GM18498 (cell line): Measurements from ENCODE around the gene PDXDC1.
"Not testable (repeated sequence)": the region's sequence is repeated elsewhere in the genome, so short reads cannot be mapped to it uniquely, and the experiment has no call there.

ENCODE experiments used
- ATAC-seq: cut with Tn5 transposase; IDR thresholded peaks from one replicate; pipeline ENCODE4 v1.9.1; 2021; ENCODE audit warnings: mild to moderate bottlenecking, moderate library complexity; ENCODE audit not compliant: unreplicated experiment

Gene PDXDC1

DNA sequence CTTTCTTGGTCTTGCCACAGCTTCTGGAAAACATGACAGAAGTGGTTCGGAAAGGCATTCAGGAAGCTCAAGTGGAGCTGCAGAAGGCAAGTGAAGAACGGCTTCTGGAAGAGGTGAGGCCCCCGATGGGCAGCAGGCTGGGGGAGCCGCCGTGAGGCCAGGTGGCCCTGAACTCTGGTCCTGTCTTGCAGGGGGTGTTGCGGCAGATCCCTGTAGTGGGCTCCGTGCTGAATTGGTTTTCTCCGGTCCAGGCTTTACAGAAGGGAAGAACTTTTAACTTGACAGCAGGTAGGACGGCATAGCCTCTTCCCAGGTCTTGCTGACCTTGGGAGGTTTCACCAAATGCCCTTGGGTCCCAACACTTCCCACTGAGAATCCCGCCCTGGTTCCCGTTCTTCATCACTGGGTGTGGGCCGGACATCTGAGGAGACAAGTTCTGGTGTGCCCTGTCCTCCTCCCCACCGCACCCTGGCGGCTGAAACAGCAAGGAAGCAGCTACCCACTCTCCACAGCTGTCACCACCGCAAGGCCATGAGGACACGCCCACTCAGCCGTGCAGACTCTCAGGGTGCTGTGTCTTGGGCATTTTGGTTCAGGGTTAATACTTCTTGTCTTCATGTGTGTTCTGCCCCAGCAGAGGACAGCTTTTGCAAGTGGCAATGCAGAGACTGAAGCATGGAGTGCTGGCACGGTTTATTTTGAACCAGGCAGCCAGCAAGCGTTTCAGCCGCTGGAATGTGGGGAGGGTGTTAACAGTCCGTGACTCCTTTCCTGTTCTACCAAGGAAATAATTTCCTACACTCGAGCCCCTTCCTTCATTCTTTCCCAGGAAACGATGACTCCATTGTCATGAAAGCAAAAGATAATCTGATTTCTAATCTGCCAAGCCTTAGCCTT, 59.7 kb downstream of the PDXDC1 start:
- ATAC-seq = no peak

DNA sequence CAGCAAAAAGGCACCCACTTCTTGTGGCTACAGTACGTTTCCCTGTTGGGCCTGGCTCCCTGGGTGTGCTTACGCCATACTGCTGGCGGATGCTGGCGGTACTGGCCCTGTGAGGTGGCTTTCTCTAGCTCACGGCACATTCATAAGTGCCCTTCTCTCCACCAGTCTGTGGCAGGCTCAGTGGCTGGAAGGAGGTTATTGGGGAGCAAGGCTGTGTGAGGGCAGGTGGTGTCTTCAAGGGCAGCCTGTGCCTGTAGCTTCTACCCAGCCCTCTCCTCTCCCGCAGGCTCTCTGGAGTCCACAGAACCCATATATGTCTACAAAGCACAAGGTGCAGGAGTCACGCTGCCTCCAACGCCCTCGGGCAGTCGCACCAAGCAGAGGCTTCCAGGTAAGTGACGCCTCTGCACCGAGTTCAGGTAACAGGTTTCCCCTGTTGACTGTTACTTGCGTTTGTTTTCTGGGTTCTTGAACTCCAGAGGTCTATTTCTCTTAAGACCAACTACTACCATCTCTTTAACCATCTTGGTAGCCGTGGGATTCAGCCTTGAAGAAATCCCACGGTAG, 60.4 kb downstream of the PDXDC1 start:
- ATAC-seq = no peak

DNA sequence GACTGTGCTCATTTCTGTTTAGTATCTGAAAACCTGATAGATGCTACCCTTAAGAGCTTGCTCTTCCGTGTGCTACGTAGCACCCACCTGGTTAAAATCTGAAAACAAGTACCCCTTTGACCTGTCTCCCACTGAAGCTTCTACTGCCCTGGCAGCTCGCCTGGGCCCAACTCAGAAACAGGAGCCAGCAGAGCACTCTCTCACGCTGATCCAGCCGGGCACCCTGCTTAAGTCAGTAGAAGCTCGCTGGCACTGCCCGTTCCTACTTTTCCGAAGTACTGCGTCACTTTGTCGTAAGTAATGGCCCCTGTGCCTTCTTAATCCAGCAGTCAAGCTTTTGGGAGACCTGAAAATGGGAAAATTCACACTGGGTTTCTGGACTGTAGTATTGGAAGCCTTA, 62.2 kb downstream of the PDXDC1 start:
- no peak for ATAC-seq

DNA sequence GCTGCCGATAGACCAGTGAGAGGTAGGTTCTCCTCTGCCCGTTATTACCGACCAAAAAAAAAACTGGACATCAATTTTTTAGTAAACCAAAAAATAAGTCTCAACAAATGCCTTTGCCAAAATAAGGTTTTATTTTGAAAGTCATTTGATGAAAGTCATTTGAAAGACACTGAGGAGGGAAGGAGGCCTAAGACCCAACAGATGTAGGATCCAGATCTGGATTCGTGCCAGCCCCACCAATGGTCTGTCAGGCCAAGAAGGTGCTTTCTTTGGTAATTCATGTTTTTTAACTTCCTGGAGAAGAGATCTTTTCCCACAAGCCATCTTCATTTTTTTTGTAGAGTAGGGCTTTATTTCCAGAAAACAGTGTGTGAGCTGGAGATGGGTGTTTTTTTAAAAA, 62.9 kb downstream of the PDXDC1 start:
- no peak for ATAC-seq

DNA sequence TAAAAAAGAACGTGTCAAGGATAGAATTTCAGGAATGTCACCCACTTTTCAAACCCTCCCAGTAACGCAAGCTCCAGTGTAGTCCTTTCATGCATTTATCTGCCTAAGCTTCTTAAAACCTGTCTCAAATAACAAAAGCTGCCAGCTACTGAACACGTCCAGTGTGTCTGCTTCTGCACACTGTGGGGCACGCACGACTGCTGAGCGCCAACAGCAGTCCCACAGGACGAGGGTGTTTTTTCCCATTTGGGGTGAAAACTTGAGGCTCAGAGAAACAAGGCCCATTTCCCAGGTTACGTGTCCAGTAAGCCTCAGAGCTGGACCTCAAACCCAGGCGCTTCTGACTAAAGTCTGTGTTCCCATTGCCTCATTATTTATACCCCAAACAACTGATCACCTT, 63.9 kb downstream of the PDXDC1 start:
- no peak for ATAC-seq

DNA sequence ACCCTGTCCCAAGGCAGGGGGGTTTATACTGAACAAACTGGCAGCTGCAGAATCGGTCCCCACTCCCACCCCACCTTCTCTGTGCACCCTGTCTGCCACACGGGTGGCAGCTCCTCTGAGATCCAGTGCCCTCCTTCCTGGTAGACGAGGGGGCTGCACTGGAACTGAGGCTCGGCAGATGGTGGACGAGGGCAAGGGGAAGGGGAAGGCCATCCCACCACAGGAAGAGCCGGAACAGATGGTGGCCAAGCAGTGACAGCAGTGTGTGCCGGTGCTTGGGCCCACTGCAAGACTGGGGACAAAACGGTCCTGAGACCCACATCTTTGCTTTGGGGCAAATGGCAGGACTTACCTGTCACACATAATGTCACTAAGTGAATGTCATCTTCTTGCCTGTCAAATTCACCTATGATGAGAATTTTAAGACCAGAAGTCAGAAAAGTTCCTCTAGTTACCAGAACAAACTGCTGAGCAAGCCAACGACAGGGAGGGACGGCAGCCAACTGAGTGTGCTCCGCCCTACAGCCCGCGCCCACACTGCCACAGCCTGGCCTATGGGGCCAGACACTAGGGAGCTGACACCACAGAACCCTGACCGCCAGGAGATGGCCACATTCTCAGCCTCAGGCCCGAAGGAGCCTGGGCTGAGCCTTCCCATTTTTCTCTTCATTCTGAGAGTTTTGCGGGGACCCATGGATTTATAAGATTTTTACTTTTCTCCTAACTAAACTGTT, 66.6 kb downstream of the PDXDC1 start:
- no peak for ATAC-seq

DNA sequence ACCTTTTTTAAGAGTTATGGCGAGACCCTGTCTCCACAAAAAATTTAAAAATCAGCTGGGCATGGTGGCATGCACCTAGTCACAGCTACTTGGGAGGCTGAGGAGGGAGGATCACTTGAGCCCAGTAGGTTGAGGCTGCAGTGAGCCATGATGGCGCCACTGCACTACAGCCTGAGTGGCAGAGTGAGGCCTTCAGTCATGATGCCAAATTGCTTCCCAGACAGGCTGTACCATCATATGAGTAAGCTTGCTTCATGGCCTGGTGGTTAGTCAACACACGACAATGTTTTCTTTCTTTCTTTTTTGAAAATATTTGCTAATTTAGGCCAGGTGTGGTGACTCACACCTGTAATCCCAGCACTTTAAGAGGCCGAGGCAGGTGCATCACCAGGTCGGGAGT, 68.5 kb downstream of the PDXDC1 start:
- ATAC-seq = no peak

DNA sequence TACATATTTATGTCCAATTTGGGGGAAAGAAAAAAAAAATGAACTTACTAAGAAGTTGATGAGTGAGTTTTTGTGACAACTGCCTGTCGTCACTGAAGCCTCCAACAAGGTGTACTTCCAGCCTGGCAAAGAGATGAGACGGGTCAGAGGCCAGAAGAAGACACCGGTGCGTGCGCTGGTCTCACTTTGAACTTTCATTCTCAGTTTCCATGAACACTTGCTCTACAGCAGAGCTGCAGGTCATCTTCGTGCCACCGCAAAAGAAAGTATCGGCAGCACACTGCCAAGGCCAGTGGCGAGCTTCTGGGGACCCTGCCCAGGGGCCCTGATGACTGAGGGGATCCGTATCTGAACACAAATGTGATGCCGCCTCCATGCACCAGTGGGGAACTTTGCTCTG, 69.5 kb downstream of the PDXDC1 start:
- ATAC-seq = no peak

DNA sequence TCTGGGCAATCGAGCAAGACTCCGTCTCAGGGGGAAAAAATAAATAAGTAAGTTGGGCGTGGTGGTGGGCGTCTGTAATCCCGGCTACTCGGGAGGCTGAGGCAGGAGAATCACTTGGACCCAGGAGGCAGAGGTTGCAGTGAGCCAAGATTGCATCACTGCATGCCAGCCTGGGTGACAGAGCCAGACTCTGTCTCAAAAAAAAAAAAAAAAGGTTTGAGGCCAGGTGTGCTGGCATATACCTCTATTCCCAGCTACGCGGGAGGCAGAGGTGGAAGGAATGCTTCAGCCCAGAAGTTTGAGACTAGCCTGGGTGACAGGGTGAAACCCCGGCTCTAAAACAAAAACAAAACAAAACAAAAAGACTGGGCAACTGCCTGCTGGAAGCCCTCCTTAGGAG, 70.4 kb downstream of the PDXDC1 start:
- not testable (repeated sequence) for ATAC-seq

DNA sequence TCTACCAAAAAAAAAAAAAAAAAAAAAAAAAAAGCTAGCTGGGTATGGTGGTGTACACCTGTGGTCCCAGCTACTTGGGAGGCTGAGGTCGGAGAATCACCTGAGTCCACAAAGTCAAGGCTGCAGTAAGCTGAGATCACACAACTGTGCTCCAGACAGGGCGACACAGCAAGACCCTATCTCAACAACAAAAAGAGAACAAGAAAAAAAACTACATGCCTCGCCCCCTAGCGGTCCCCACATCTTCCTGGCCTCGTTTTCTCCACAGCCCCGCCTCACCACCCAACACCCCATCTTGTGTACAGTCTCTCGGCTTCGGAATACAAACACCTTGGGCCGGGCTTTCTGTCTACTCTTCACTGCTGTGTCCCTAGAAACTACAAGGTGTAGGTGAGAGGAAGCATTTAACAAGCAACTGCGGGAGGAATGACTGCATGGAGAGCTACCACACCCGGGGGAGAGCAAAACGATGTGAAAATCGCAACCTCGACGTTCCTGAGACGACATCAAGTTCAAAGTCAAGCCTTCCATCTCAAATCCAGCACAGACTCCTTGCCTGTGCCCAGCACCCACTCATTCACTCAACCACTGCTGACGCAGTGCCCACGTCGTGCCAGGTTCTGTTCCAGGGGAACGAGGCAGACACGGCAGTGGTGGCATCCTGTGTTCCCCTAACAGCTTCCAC, 72.0 kb downstream of the PDXDC1 start:
- no peak for ATAC-seq

DNA sequence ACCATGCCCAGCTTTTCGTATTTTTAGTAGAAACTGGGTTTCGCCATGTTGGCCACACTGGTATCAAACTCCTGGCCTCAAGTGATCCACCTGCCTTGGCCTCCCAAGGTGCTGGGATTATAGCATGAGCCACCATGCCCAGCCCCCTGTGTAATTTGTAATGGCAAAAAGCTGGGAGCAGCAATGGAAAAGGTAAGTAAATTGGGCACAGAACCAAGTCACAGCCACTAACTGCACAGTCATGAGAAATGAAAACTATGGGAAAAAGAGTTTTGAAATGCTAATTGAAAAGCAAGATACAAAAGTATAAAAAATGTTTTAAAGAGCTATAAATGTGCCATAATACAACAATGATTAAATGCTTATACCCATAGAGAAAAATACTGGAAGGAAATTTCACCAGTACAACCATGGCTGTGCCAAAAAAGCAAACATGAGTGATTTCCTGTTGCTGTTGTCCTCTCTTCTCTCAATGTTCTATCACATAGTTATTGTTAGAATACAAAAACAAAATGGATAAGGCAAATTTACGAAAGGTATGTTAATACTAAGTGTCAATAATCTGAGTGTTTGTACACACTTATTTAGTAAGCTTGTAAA, 74.9 kb downstream of the PDXDC1 start:
- ATAC-seq = no peak

DNA sequence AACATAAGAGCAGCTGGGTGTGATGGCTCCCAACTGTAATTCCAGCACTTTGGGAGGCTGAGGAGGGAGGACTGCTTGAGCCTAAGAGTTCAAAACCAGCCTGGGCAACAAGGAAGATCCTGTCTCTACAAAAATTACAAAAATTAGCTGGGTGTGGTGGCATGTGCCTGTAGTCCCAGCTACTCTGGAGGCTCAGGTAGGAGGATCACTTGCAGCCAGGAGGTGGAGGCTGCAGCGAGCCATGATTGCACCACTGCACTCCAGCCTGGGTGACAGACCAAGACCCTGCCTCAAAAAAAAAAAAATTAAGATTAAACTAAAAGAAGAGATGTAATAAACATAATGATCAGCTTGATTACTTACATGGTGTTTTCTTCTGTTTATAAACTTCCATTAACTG, 75.6 kb downstream of the PDXDC1 start:
- ATAC-seq = not testable (repeated sequence)

DNA sequence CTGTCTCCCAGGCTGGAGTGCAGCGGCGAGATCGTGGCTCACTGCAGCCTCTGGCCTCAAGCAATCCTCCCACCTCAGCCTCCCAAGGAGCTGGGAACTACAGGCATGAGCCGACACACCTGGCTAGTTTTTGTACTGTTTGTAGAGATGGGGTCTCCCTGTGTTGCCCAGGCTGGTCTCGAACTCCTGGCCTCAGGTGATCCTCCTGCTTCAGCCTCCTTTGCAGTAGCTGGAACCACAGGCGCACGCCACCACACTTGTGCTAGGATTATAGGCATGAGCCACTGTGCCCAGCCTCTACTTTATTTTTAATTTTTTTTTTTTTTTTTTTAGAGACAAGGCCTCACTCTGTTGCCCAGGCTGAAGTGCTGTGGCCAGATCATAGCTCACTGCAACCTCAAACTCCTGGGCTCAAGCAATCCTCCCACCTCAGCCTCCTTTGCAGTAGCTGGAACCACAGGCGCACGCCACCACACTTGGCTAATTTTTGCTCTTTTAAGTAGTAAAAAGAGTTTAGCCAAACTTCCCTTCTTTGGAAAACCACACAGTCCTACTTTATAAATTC, 76.6 kb downstream of the PDXDC1 start:
- ATAC-seq = no peak

DNA sequence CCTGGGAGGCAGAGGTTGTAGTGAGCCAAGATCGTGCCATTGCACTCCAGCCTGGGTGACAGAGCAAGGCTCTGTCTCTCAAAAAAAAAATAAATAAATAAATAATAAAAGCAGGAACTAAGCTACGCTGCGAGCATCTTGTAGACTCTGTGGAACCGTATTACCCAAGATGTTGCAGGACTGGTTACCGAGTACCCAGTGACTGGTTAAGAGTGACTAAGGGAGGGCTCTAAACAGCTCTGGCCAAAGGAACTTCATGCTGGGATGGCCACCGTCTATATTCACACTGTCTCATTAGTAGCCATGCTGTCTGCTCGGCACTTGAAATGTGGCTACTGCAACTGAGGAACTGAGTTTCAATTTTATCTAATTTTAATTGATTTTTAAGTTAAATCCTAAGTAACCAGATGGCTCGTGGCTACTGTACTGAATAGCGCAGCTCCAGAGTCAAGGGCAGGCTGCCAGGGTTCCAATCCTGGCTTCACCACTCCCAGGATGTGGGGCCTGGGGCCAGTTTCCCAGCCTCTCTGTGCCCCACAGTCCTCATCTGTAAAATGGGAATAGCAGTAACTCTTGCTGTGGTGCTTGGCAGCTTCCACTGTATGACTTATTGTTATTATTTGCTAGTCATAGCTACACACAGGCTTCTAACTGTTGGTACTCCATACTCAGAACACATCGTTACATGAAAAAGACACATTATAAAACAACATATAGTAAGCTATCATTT, 78.1 kb downstream of the PDXDC1 start:
- ATAC-seq = no peak

DNA sequence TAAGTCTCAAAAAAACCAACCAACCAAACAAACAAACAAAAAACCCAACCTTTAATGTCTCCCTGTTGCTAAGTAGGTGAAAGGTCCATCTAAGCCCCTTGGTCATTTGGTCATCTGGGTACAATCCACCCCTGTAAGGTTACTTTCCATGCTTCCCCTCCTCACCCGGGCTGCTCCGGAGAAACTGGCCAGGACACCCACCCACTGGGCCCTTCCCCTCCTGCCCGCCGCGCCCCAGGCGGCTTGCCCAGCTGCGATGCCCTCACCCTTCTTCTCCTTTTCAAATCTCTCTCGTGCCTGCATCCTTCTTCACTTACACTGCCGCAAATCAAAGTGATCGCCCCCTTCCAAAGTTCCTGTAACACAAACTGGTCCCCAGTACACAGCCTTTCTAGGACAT, 79.1 kb downstream of the PDXDC1 start:
- no peak for ATAC-seq

DNA sequence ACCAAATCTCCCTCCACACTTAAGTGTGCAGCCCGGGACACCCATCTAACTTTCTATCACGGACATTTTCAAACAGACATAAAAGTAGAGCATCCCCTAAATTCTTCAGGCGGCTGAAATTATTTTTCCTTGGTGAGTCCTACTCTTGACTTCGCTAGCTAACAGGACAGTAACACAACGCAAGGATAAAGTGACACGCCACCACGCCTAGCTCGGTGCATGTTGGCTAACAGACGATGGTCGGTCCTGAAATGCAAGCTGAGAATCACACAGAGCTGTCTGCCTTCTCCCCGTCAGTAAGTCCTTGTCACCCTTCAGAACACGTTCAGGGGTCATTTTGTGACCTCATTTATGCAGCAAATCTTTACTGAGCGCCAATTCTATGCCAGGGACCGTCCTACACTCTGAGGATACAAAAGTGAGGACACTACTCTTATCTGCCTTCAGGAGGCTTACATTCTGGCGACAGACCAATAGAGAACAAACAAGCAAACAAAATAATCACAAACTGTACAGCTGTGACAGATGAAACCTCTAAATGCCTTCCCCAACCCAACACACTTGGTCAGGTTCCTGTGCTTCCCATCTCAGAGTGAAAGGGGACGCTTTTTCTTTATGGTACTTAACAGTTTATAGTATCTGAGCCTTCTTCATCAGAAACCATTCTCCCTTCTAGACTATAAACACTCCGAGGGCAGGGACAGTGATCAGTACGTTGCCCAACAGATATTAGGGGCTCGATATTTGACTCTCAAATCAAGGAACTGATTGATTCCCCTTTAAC, 79.7 kb downstream of the PDXDC1 start:
- ATAC-seq = no peak

DNA sequence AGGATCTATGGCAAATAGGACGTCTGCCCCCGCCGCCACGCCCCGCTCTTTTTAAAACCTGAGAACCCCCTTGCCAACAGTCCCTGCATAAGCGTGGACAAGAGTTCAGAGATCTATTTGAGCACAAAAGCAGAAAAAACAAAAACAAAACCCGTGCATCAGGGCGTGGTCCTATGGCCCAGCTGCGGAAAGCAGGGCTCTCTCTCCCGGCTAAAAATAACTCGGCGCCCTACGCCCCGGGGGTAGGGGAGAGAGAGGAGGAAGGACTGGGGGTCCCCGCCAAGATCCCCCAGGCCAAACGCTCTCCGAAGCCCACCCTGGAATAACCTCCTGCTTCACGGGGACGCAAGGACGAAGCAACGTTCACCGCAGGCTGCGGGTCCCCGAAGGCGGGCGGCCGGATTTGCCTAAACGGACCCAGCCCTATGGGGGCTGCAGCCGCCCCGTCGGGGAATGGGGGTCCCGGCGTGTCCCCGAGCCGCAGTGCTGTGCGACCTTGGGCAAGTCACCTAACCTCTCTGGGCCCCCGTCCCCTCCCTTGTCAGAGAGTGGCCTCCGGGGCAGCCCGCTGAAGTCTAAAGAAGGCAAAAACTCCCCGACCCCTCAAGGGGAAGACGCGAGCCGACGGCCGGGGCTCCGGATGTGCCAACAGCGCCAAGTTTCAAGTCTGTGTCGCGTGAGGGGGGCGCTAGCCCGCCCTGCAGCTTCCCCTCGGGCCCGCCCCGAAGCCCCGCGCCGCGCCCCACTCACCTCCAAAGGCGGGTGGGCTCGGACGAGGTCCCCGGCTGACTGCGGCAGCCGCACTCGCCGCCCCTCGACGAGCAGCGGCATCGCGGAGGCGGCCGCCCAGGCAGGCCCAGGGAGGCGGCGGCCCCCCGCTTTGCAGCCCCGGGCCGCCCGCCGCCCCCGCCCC, 80.6 kb downstream of the PDXDC1 start:
- peak; percentile 72 for ATAC-seq
